ENCODE results near the gene XPO1. TPM values are rescaled to one million over a fixed set of nuclear protein-coding genes. Genes with fewer than 3 reads are reported as not detected.
A peak's percentile ranks its signal among the peaks of the same experiment; 100 is the strongest.
"Not testable (repeated sequence)": the region's sequence is repeated elsewhere in the genome, so short reads cannot be mapped to it uniquely, and the experiment has no call there.

The XPO1 gene
- total and polyA plus RNA-seq, 2 experiments from 2014 or later: 80.6 to 160 TPM

DNA sequence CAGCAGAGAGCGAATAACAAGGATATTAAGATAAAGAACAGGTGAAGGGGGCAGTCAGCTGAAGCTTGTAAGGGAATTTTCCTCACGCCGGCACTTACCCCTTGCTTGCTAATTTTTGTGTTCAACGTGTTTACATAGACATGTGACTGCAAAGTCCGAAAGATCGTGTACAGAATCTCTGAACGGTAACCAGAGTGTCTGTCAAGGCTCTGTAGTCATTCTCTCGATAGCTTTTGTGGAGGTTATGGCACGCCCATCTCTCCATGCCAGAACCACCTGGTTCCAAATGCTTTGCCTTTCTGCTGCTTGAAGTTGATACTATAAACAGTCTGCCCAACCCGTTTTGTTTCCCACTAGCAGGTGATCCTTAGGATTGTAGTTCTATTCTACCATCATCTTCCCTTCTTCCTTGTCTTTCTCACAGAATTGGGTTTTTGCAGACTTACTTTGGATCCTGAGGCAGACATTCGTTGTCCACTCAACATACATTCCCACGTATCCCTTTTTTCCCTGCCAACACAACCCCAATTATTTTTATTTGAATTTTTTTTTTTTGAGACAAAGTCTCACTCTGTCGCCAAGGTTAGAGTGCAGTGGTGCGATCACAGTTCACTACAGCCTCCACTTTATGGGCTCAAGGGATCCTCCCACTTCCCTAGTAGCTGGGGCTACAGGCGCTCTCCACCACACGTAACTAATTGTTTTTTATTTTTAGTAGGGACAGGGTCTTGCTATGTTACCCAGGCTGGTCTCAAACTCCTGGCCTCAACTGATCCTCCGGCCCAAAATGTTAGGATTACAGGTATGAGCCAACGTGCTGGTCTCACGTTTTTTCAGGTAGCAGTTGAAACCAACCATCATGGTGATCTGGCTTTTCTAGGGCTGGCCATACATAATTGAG is 66.0 kb downstream of the XPO1 start:
- Histone ChIP-seq H3K27ac (peak overlapping the region; percentile 92), H3K4me1 (ENCODE audit: low read depth) (no peaks in the 10 kb centered on the region), H3K27me3 (no peaks in the 10 kb centered on the region), H3K4me3 (peak overlapping the region; percentile 60), H3K36me3 (peaks cover 5% of the 10 kb centered on the region), H3K9me3 (ENCODE audit: low read depth) (no peaks in the 10 kb centered on the region)
- peak; percentile 20 to 38 for DNase-seq (ENCODE audit: low read depth in 1 of 2, low spot score in 1 of 2)
- TF ChIP-seq, protein P1, sequence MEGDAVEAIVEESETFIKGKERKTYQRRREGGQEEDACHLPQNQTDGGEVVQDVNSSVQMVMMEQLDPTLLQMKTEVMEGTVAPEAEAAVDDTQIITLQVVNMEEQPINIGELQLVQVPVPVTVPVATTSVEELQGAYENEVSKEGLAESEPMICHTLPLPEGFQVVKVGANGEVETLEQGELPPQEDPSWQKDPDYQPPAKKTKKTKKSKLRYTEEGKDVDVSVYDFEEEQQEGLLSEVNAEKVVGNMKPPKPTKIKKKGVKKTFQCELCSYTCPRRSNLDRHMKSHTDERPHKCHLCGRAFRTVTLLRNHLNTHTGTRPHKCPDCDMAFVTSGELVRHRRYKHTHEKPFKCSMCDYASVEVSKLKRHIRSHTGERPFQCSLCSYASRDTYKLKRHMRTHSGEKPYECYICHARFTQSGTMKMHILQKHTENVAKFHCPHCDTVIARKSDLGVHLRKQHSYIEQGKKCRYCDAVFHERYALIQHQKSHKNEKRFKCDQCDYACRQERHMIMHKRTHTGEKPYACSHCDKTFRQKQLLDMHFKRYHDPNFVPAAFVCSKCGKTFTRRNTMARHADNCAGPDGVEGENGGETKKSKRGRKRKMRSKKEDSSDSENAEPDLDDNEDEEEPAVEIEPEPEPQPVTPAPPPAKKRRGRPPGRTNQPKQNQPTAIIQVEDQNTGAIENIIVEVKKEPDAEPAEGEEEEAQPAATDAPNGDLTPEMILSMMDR (IDR thresholded peaks at IDR 0.05; ENCODE audit: low read depth, low read length): no peak

GRCh38 chr2:61470965-61471904 is 66.9 kb downstream of the XPO1 start, which contains the start of gene USP34:
TSS of gene USP34 (minus strand) at chr2:61471087. CDS start at chr2:61470692, 395 bp downstream.
- H3K27me3 ChIP-seq: no peaks in the 10 kb centered on the region
- no peaks in the 10 kb centered on the region for H3K4me1 ChIP-seq (ENCODE audit: low read depth)
- TF ChIP-seq, protein P1 (IDR thresholded peaks at IDR 0.05; ENCODE audit: low read depth, low read length): no peak
- DNase-seq (ENCODE audit: low read depth in 1 of 2, low spot score in 1 of 2): peak; percentile 96 to 99
- peak within 1 kb of the TSS; percentile 92 for H3K27ac ChIP-seq
- H3K9me3 ChIP-seq (ENCODE audit: low read depth): no peaks in the 10 kb centered on the region
- peak within 1 kb of the TSS; percentile 60 for H3K4me3 ChIP-seq
- peaks cover 5% of the 10 kb centered on the region for H3K36me3 ChIP-seq

- H3K4me1 ChIP-seq (ENCODE audit: low read depth): peaks cover 1% of the 10 kb centered on the region
- TF ChIP-seq, protein P1 (IDR thresholded peaks at IDR 0.05; ENCODE audit: low read depth, low read length): no peak
- peak overlapping the region; percentile 92 for H3K27ac ChIP-seq
- H3K36me3 ChIP-seq: peaks cover 5% of the 10 kb centered on the region
- H3K4me3 ChIP-seq: peak overlapping the region; percentile 60
- no peaks in the 10 kb centered on the region for H3K9me3 ChIP-seq (ENCODE audit: low read depth)
- H3K27me3 ChIP-seq: no peaks in the 10 kb centered on the region
- peak; percentile 84 to 91 for DNase-seq (ENCODE audit: low read depth in 1 of 2, low spot score in 1 of 2)
Measured at GRCh38 chr2:61470122-61470951, 67.8 kb downstream of the XPO1 start.

DNA sequence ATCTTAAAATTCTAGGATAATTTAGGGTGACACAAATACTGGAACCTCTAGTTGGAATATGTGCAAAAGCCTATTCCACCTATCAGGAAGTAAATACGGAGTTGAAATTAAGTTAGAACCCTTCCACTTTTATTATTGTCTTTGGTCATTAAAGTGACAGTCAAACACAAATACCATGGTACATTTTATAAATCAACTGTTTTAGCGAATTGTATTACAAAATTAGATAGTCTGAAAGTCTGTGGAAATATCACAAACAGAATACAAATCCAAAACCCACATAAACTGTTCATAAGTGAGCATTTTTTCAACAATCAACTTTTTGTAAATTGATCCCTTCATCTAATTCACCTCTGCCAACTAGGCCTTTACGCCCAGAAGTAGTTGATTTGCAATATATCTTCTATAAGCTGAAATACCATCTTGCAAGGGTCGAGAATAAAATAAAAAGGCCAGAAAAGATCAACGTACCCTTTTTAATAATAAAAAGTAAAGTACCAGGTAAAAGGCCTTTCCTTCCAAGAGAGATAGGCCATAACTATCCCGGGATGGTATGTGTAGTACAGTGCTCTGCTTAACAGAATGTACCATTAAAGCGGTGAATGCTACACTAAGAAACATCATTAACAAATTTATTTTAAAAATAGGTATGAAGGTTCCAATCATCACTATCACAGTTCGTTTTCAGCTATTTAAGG is 68.6 kb downstream of the XPO1 start:
- H3K36me3 ChIP-seq: peaks cover 5% of the 10 kb centered on the region
- no peaks in the 10 kb centered on the region for H3K9me3 ChIP-seq (ENCODE audit: low read depth)
- DNase-seq (ENCODE audit: low read depth in 1 of 2, low spot score in 1 of 2): peak in 1 of 2 donors; percentile 20
- TF ChIP-seq, protein P1 (IDR thresholded peaks at IDR 0.05; ENCODE audit: low read depth, low read length): no peak
- peaks cover 9% of the 10 kb centered on the region for H3K4me1 ChIP-seq (ENCODE audit: low read depth)
- H3K27ac ChIP-seq: peak overlapping the region; percentile 92
- H3K4me3 ChIP-seq: peak overlapping the region; percentile 60
- no peaks in the 10 kb centered on the region for H3K27me3 ChIP-seq

DNA sequence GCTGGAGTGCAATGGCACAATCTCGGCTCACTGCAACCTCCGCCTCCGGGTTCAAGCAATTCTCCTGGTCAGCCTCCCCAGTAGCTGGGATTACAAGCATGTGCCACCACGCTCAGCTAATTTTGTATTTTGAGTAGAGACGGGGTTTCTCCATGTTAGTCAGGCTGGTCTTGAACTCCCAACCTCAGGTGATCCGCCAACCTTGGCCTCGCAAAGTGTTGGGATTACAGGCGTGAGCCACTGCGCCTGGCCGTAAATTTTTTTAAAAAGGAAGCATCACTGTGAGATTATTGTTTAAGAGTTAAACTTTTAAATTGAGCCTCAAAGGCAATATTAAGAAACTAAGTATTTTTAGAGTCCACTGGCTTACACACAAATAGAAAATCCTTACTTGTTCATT is 69.9 kb downstream of the XPO1 start:
- not testable (repeated sequence) for H3K27ac ChIP-seq; H3K9me3 ChIP-seq (ENCODE audit: low read depth); DNase-seq (ENCODE audit: low read depth in 1 of 2, low spot score in 1 of 2); H3K27me3 ChIP-seq; H3K36me3 ChIP-seq; H3K4me3 ChIP-seq
- peaks cover 10% of the 10 kb centered on the region for H3K4me1 ChIP-seq (ENCODE audit: low read depth)
